GM23338 (cell line): ENCODE results near the gene SSH2.

Source experiments
- CTCF ChIP-seq, 2 experiments: fragments of 200-600 bp in 1 of 2; sonication (generic) in 1 of 2; conservative IDR thresholded peaks; 2 replicates each; pipeline versions ENCODE4 v1.5.1 to v1.6.1; 2016 to 2017; ENCODE audit warnings: antibody characterized with exemption in 2 of 2, low read depth in 2 of 2, mild to moderate bottlenecking in 2 of 2, moderate library complexity in 1 of 2
- EZH2 ChIP-seq: fragments of 200-600 bp; sonication (generic); IDR thresholded peaks from one replicate; pipeline ENCODE4 v1.8.0; 2017; ENCODE audit warnings: antibody characterized with exemption, mild to moderate bottlenecking, low read depth; ENCODE audit not compliant: unreplicated experiment
- EZH2phosphoT487 ChIP-seq: fragments of 200-600 bp; sonication (generic); IDR thresholded peaks from one replicate; pipeline ENCODE4 v1.8.1; 2018; ENCODE audit warnings: antibody characterized with exemption; ENCODE audit not compliant: unreplicated experiment
- POLR2AphosphoS5 ChIP-seq: IDR thresholded peaks from 2 replicates; pipeline ENCODE4 v1.6.1; 2016; ENCODE audit warnings: antibody characterized with exemption, low read depth
- REST ChIP-seq: IDR thresholded peaks from one replicate; pipeline ENCODE4 v1.6.1; 2018; ENCODE audit warnings: antibody characterized with exemption; ENCODE audit not compliant: unreplicated experiment
- ZNF114 ChIP-seq: fragments of 250-450 bp; sonication (Bioruptor Pico); IDR thresholded peaks from 2 replicates; pipeline ENCODE4 v1.5.0; 2020; ENCODE audit warnings: mild to moderate bottlenecking, moderate library complexity
- ZNF462 ChIP-seq: fragments of 250-450 bp; sonication (Bioruptor Pico); IDR thresholded peaks from 2 replicates; pipeline ENCODE4 v1.5.0; 2020; ENCODE audit warnings: mild to moderate bottlenecking, moderate library complexity

GRCh38 chr17:29881256-29881655, 48.8 kb downstream of the SSH2 start:
- no peak for TF ChIP-seq POLR2AphosphoS5
- no peak for TF ChIP-seq CTCF (conservative IDR thresholded peaks at IDR 0.05; ENCODE audit: low read depth in 2 of 2)
- TF ChIP-seq ZNF114 (CRISPR knock-in tag) = no peak
- no peak for TF ChIP-seq REST
- TF ChIP-seq ZNF462 (CRISPR knock-in tag) = no peak
- no peak for TF ChIP-seq EZH2phosphoT487
- no peak for TF ChIP-seq EZH2
